GM10248 (cell line): ENCODE measurements around the gene LGR4.

Experiments
- CTCF ChIA-PET: fragments of 300-600 bp; sonication (Branson Sonifier 250); formaldehyde crosslinking; extraction: SDS; loops from one replicate; lab custom pipeline; 2021; ENCODE audit warnings: antibody characterized with exemption; lab: Yijun Ruan, JAX
- POLR2A ChIA-PET: fragments of 350-650 bp; sonication (Branson Sonifier 250); formaldehyde crosslinking; extraction: SDS; loops from one replicate; lab custom pipeline; 2020; ENCODE audit warnings: antibody characterized with exemption; lab: Yijun Ruan, JAX
- DNase-seq: peaks from one replicate; pipeline ENCODE4 v3.0.0; 2012; ENCODE audit errors: extremely low spot score
- CTCF ChIP-seq: IDR thresholded peaks from 2 replicates; pipeline ENCODE4 v1.5.1; 2012; ENCODE audit warnings: mild to moderate bottlenecking, low read depth; ENCODE audit errors: extremely low read depth, missing control alignments, control extremely low read depth

LGR4 gene

GRCh38 chr11:27489092-27489491 lies 16.5 kb upstream of the LGR4 start:
- no peak for DNase-seq
- POLR2A ChIA-PET: no interaction called here
- no peak for TF ChIP-seq CTCF
- CTCF ChIA-PET: interaction anchor here (0.7 to 12.2 kb wide), 2 partner anchors 10 to 304 kb away, joined by 3 to 170 read pairs; no protein-coding TSS in a partner anchor

DNA sequence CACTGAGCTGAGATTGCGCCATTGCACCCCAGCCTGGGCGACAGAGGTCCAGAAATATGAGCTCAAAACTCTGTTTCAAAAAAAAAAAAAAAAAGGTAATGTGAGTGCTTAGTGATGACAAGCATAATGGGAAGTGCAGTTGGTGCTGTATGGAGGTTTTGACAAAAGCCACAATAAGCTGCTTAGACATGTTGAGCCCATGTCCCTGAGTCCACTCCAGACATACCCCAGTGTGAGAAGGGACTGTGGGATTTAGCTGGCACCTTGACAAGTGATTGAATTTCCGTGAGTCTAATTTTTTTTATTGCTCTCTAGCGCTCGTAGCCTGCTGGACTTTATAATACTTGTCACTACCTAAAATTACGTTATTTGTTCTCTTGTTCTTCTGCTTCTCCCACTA lies 15.1 kb upstream of the LGR4 start:
- ChIA-PET POLR2A (no interaction called here), CTCF (interaction anchor here (0.8 to 12.2 kb wide), 5 partner anchors 10 to 309 kb away, joined by 3 to 170 read pairs (median 27); partner anchors contain the start of gene LGR4)
- no peak for TF ChIP-seq CTCF
- no peak for DNase-seq

DNA sequence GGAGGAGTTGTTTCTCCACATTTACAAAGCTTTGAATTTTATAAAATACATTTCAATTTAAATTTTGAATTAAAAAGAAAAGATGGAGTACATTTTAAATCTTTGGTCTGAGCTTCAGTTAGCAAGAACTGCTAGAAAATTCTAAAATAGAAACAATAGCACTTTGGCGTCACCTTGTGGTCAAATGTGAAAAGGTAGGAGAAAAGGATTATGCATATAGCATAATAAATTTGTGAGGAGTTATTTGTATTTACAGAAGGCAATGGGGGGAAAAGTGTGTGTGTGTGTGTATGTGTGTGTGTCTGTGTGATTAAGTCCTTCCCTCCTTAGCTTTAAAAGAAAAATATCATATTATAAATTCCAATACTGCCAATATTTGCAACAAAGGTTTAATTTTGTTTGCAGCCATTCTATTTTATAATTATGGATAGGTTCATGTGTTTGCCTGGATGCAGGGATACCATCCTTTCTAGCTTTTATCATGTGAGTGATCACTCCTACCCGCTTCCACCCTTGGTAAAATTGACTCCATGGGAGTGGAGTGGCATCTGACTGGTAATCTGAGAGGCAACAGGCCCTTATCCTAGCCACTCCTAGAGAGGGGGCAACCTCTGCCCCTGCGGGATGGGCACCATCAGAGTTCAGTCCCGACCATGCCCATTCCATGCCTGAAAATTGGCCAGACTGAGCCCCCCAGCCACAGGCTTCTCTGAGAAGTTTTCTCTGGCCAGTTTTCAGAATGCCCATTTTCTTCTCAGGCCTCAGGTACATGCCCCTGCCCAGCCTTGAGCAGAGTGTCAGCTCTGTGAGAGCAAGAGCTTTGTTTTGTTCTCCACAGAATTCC lies 13.6 kb upstream of the LGR4 start:
- TF ChIP-seq CTCF: peak; percentile 79
- CTCF ChIA-PET: interaction anchor here (0.7 to 12.2 kb wide), 47 partner anchors 12 to 1202 kb away, joined by 3 to 170 read pairs (median 4); partner anchors contain the start of gene LGR4
- POLR2A ChIA-PET: interaction anchor here (0.6 kb wide), 1 partner anchor 12 kb away, joined by 3 read pairs; no protein-coding TSS in a partner anchor
- peak; percentile 43 for DNase-seq

- ChIA-PET CTCF (interaction anchor here (1.0 to 12.2 kb wide), 3 partner anchors 9 to 297 kb away, joined by 3 to 170 read pairs (median 101); partner anchors contain the start of gene LGR4), POLR2A (no interaction called here)
- TF ChIP-seq CTCF: no peak
- DNase-seq: no peak
Observed at GRCh38 chr11:27482793-27483192, 10.2 kb upstream of the LGR4 start.

GRCh38 chr11:27481992-27482391 lies 9.4 kb upstream of the LGR4 start:
- no peak for DNase-seq
- no peak for TF ChIP-seq CTCF
- CTCF ChIA-PET: interaction anchor here (1.1 to 12.2 kb wide), 3 partner anchors 16 to 297 kb away, joined by 3 to 170 read pairs (median 5); no protein-coding TSS in a partner anchor
- POLR2A ChIA-PET: no interaction called here

DNA sequence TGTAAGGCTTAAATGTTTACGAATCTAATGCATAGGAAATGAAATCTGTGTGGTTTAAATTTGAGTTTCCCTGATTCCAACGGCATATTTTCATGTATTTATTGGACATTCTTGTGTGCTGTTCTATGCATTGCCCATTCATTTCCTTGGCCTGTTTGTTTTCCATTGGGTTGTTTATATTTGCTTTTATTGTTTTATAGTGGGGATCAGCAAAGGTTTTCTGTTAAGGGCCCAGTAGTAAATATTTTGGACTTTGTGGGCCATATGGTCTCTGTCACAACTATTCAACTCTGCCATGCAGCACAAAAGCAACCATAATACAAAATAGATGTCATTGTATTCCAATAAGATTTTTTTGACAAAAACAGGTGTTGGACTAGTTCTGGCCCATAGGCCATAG lies 5.2 kb upstream of the LGR4 start:
- no peak for TF ChIP-seq CTCF
- no peak for DNase-seq
- ChIA-PET POLR2A (no interaction called here), CTCF (interaction anchor here (1.4 to 1.7 kb wide), 2 partner anchors 16 to 18 kb away, joined by 3 to 4 read pairs; no protein-coding TSS in a partner anchor)
